WTC11 (cell line): ENCODE data around the gene NXPH4. TPM values are rescaled to one million over a fixed set of nuclear protein-coding genes. Genes with fewer than 3 reads are reported as not detected.

Source experiments
- ATAC-seq: fragments of 200-7000 bp; cut with Tn5 transposase; 2 replicates; pipeline ENCODE4 v1.10.0; 2021; ENCODE audit warnings: mild to moderate bottlenecking, moderate library complexity
- CTCF ChIA-PET: fragments of 300-600 bp; sonication (Branson Sonifier 250); formaldehyde crosslinking; loops from one replicate; lab custom pipeline; 2021; ENCODE audit warnings: antibody characterized with exemption; lab: Charles Lee
- POLR2A ChIA-PET: fragments of 350-600 bp; sonication (Branson Sonifier 250); formaldehyde crosslinking; loops from one replicate; lab custom pipeline; 2021; ENCODE audit warnings: antibody characterized with exemption; lab: Charles Lee
- DNase-seq: peaks from one replicate; pipeline ENCODE4 v3.0.0; 2021; ENCODE audit warnings: low spot score
- H3K27ac Mint-ChIP-seq: 2 replicates; pipeline ENCODE4 v1.8.0; 2021; ENCODE audit warnings: mixed read lengths
- H3K27me3 Mint-ChIP-seq: 2 replicates; pipeline ENCODE4 v1.8.0; 2021; ENCODE audit warnings: low read depth, mild to moderate bottlenecking, moderate library complexity, mixed read lengths
- H3K36me3 Mint-ChIP-seq: 2 replicates; pipeline ENCODE4 v1.8.0; 2021; ENCODE audit warnings: mixed read lengths
- H3K4me1 Mint-ChIP-seq: 2 replicates; pipeline ENCODE4 v1.8.0; 2022; ENCODE audit warnings: mixed read lengths
- H3K4me3 Mint-ChIP-seq: 2 replicates; pipeline ENCODE4 v1.8.0; 2021; ENCODE audit warnings: mild to moderate bottlenecking, moderate library complexity, mixed read lengths
- H3K9me3 Mint-ChIP-seq: 2 replicates; pipeline ENCODE4 v1.8.0; 2021; ENCODE audit warnings: mixed read lengths
- ATF1 ChIP-seq: sonication (generic); formaldehyde crosslinking; IDR thresholded peaks from 2 replicates; pipeline ENCODE4 v1.8.1; 2023; ENCODE audit warnings: mild to moderate bottlenecking, moderate library complexity, missing genetic modification reagents
- CREB1 ChIP-seq: sonication (generic); formaldehyde crosslinking; IDR thresholded peaks from 2 replicates; pipeline ENCODE4 v1.8.0; 2023; ENCODE audit warnings: mild to moderate bottlenecking, missing genetic modification reagents
- E2F4 ChIP-seq: sonication (generic); formaldehyde crosslinking; IDR thresholded peaks from 2 replicates; pipeline ENCODE4 v1.8.1; 2022; ENCODE audit warnings: low read depth, mild to moderate bottlenecking, moderate library complexity, missing genetic modification reagents, borderline replicate concordance
- ELF4 ChIP-seq: sonication (generic); formaldehyde crosslinking; IDR thresholded peaks from 2 replicates; pipeline ENCODE4 v1.8.1; 2022; ENCODE audit warnings: low read depth, mild to moderate bottlenecking, moderate library complexity, missing genetic modification reagents
- FOXK1 ChIP-seq: sonication (generic); formaldehyde crosslinking; IDR thresholded peaks from 2 replicates; pipeline ENCODE4 v1.8.0; 2022; ENCODE audit warnings: mild to moderate bottlenecking, moderate library complexity, missing genetic modification reagents
- NR2C2 ChIP-seq: sonication (generic); formaldehyde crosslinking; IDR thresholded peaks from 2 replicates; pipeline ENCODE4 v1.8.0; 2022; ENCODE audit warnings: mild to moderate bottlenecking, missing genetic modification reagents
- NR3C1 ChIP-seq: sonication (generic); formaldehyde crosslinking; conservative IDR thresholded peaks from 2 replicates; pipeline ENCODE4 v1.8.1; 2023; ENCODE audit warnings: low read depth, mild to moderate bottlenecking, missing genetic modification reagents
- ZNF396 ChIP-seq: fragments of 250-450 bp; sonication (Bioruptor Pico); IDR thresholded peaks from 2 replicates; pipeline ENCODE4 v1.8.0; 2021; ENCODE audit warnings: mild to moderate bottlenecking, moderate library complexity, borderline replicate concordance
- total RNA-seq: library from RNA; stranded (reverse); gene quantifications from 3 replicates; pipeline ENCODE4 v1.2.3, GENCODE V29; 2021
- TF ChIP-seq, protein P1 (sequence below): fragments of 250-450 bp; sonication (Bioruptor Pico); IDR thresholded peaks from 2 replicates; pipeline ENCODE4 v1.9.0; 2021; ENCODE audit warnings: mild to moderate bottlenecking
- TF ChIP-seq, protein P2 (sequence below): sonication (generic); formaldehyde crosslinking; conservative IDR thresholded peaks from 2 replicates; pipeline ENCODE4 v1.8.1; 2023; ENCODE audit warnings: mild to moderate bottlenecking, low read depth, missing genetic modification reagents, moderate library complexity
- TF ChIP-seq, protein P3 (sequence below): sonication (generic); formaldehyde crosslinking; IDR thresholded peaks from 2 replicates; pipeline ENCODE4 v1.8.1; 2023; ENCODE audit warnings: mild to moderate bottlenecking, missing genetic modification reagents, borderline replicate concordance
- TF ChIP-seq, protein P4 (sequence below): sonication (generic); formaldehyde crosslinking; IDR thresholded peaks from 2 replicates; pipeline ENCODE4 v1.8.1; 2023; ENCODE audit warnings: mild to moderate bottlenecking, missing genetic modification reagents, moderate library complexity
- TF ChIP-seq, protein P5 (sequence below): sonication (generic); formaldehyde crosslinking; IDR thresholded peaks from 2 replicates; pipeline ENCODE4 v1.8.1; 2023; ENCODE audit warnings: mild to moderate bottlenecking, missing genetic modification reagents
- TF ChIP-seq, protein P6 (sequence below): sonication (generic); formaldehyde crosslinking; IDR thresholded peaks from 2 replicates; pipeline ENCODE4 v1.8.1; 2022; ENCODE audit warnings: mild to moderate bottlenecking, moderate library complexity, missing genetic modification reagents

NXPH4 gene
- total RNA-seq, 1 experiment from 2014 or later: 4.9 TPM

DNA sequence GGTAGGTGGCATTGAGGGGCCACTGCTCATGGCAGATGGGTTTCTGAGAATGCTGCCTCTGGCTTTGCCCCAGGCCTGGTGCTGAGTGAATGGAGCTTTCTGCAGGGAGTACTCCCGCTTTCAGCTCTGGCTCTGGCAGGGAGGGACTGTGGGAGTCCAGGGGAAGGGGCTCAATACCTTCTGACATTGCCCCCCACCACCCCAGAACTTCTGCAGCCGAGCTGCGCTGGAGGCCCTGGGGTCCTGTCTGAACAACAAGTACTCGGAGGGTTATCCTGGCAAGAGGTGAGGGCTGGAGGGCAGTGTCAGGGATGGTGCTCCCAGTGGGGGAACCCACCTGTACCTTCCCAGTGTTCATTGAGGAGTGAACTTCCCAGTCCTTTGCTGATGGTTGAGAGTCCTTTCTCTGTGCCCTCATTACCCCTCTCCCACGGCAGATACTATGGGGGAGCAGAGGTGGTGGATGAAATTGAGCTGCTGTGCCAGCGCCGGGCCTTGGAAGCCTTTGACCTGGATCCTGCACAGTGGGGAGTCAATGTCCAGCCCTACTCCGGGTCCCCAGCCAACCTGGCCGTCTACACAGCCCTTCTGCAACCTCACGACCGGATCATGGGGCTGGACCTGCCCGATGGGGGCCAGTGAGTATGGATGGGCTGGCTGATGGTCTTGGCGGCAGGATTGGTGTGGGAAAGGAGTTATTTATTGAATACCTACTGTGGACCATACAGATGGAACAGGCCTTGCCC, 14.9 kb downstream of the NXPH4 start:
- CTCF ChIA-PET: interaction anchor here (1.3 to 10.4 kb wide), 5 partner anchors 13 to 228 kb away, joined by 7 to 660 read pairs (median 13); partner anchors contain the start of genes GLI1, INHBE, NXPH4 and STAC3
- POLR2A ChIA-PET: interaction anchor here (1.1 to 2.6 kb wide), 4 partner anchors 7 to 12 kb away, joined by 3 to 41 read pairs (median 21); no protein-coding TSS in a partner anchor
- Mint-ChIP-seq H3K4me3 (peak overlapping the region; percentile 98), H3K9me3 (no peaks in the 10 kb centered on the region), H3K36me3 (peaks cover 35% of the 10 kb centered on the region), H3K27me3 (peaks cover 49% of the 10 kb centered on the region), H3K27ac (no peak overlapping the region; the same call in 1 of the 2 replicates), H3K4me1 (peaks cover 48% of the 10 kb centered on the region)
- DNase-seq: no peak
- TF ChIP-seq, protein P1, sequence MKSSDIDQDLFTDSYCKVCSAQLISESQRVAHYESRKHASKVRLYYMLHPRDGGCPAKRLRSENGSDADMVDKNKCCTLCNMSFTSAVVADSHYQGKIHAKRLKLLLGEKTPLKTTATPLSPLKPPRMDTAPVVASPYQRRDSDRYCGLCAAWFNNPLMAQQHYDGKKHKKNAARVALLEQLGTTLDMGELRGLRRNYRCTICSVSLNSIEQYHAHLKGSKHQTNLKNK (CRISPR knock-in tag): no peak
- TF ChIP-seq ELF4 (CRISPR knock-in tag): no peak
- TF ChIP-seq CREB1 (CRISPR knock-in tag): no peak
- TF ChIP-seq, protein P2, sequence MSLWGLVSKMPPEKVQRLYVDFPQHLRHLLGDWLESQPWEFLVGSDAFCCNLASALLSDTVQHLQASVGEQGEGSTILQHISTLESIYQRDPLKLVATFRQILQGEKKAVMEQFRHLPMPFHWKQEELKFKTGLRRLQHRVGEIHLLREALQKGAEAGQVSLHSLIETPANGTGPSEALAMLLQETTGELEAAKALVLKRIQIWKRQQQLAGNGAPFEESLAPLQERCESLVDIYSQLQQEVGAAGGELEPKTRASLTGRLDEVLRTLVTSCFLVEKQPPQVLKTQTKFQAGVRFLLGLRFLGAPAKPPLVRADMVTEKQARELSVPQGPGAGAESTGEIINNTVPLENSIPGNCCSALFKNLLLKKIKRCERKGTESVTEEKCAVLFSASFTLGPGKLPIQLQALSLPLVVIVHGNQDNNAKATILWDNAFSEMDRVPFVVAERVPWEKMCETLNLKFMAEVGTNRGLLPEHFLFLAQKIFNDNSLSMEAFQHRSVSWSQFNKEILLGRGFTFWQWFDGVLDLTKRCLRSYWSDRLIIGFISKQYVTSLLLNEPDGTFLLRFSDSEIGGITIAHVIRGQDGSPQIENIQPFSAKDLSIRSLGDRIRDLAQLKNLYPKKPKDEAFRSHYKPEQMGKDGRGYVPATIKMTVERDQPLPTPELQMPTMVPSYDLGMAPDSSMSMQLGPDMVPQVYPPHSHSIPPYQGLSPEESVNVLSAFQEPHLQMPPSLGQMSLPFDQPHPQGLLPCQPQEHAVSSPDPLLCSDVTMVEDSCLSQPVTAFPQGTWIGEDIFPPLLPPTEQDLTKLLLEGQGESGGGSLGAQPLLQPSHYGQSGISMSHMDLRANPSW (CRISPR knock-in tag): no peak
- TF ChIP-seq NR3C1: no peak
- no peak for TF ChIP-seq FOXK1 (CRISPR knock-in tag)
- no peak for TF ChIP-seq ATF1 (CRISPR knock-in tag)
- TF ChIP-seq NR2C2 (CRISPR knock-in tag): no peak
- no peak for ATAC-seq

DNA sequence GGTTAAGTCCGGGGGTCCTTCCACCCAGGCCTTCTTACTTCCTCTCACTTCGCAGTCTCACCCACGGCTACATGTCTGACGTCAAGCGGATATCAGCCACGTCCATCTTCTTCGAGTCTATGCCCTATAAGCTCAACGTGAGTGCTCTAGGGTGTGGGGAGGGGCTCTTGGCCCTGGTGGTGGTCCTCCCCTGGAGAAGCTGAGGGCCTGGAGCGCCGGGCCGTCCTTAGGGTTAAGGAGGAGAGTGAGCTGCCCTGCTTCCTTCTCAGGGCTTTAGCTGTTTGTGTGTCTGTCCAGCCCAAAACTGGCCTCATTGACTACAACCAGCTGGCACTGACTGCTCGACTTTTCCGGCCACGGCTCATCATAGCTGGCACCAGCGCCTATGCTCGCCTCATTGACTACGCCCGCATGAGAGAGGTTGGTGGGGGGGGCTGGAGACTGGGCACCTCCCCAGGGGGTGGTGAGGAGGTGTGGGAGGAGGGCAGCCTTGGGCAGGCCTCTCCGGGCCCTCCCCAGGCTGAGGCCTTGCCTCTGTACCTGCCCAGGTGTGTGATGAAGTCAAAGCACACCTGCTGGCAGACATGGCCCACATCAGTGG, 15.7 kb downstream of the NXPH4 start:
- DNase-seq: no peak
- peaks cover 51% of the 10 kb centered on the region for H3K4me1 Mint-ChIP-seq
- peaks cover 51% of the 10 kb centered on the region for H3K27me3 Mint-ChIP-seq

DNA sequence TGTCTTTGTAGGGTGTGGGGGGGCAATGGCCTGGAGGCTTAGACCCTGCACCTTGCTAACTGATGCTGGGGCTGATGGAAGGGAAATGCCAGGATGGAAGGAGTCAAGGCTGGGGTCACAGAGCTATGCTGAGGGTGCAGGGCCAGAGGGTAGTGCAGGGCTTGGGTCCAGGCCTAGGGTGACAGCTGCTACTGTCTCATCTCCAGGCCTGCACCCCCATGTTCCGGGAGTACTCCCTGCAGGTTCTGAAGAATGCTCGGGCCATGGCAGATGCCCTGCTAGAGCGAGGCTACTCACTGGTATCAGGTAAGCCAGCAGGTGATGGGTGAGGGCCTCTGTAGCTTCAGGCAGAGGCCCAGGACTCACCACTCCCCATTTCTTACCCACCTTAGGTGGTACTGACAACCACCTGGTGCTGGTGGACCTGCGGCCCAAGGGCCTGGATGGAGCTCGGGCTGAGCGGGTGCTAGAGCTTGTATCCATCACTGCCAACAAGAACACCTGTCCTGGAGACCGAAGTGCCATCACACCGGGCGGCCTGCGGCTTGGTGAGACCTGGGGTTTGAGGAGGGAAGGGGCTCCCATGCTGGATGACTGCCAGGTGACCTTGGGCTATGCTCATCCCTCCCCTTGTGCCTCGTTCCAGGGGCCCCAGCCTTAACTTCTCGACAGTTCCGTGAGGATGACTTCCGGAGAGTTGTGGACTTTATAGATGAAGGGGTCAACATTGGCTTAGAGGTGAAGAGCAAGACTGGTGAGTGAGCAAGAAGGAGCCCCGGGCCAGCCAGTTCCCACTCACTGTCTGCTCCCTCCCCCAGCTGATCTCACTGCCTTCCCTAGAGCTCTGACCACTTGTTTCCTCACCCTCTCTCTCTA, 17.0 kb downstream of the NXPH4 start:
- Mint-ChIP-seq H3K36me3 (peaks cover 35% of the 10 kb centered on the region), H3K4me1 (peaks cover 50% of the 10 kb centered on the region), H3K4me3 (no peak overlapping the region), H3K9me3 (no peaks in the 10 kb centered on the region), H3K27ac (peak overlapping the region; percentile 53; the same call in 1 of the 2 replicates), H3K27me3 (peaks cover 55% of the 10 kb centered on the region)
- CTCF ChIA-PET: interaction anchor here (0.6 to 1.6 kb wide), 4 partner anchors 9 to 20 kb away, joined by 3 to 6 read pairs (median 4); no protein-coding TSS in a partner anchor
- POLR2A ChIA-PET: no interaction called here
- ATAC-seq: no peak
- no peak for DNase-seq
- TF ChIP-seq, protein P3, sequence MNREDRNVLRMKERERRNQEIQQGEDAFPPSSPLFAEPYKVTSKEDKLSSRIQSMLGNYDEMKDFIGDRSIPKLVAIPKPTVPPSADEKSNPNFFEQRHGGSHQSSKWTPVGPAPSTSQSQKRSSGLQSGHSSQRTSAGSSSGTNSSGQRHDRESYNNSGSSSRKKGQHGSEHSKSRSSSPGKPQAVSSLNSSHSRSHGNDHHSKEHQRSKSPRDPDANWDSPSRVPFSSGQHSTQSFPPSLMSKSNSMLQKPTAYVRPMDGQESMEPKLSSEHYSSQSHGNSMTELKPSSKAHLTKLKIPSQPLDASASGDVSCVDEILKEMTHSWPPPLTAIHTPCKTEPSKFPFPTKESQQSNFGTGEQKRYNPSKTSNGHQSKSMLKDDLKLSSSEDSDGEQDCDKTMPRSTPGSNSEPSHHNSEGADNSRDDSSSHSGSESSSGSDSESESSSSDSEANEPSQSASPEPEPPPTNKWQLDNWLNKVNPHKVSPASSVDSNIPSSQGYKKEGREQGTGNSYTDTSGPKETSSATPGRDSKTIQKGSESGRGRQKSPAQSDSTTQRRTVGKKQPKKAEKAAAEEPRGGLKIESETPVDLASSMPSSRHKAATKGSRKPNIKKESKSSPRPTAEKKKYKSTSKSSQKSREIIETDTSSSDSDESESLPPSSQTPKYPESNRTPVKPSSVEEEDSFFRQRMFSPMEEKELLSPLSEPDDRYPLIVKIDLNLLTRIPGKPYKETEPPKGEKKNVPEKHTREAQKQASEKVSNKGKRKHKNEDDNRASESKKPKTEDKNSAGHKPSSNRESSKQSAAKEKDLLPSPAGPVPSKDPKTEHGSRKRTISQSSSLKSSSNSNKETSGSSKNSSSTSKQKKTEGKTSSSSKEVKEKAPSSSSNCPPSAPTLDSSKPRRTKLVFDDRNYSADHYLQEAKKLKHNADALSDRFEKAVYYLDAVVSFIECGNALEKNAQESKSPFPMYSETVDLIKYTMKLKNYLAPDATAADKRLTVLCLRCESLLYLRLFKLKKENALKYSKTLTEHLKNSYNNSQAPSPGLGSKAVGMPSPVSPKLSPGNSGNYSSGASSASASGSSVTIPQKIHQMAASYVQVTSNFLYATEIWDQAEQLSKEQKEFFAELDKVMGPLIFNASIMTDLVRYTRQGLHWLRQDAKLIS (CRISPR knock-in tag): no peak
- TF ChIP-seq, protein P4, sequence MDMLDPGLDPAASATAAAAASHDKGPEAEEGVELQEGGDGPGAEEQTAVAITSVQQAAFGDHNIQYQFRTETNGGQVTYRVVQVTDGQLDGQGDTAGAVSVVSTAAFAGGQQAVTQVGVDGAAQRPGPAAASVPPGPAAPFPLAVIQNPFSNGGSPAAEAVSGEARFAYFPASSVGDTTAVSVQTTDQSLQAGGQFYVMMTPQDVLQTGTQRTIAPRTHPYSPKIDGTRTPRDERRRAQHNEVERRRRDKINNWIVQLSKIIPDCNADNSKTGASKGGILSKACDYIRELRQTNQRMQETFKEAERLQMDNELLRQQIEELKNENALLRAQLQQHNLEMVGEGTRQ: no peak
- no peak for TF ChIP-seq E2F4 (CRISPR knock-in tag)
- TF ChIP-seq, protein P1 (CRISPR knock-in tag): no peak

More for the DNA sequence above, 15.7 kb downstream of the NXPH4 start:
- Mint-ChIP-seq H3K36me3 (peaks cover 35% of the 10 kb centered on the region), H3K27ac (no peak overlapping the region), H3K4me3 (no peak overlapping the region), H3K9me3 (no peaks in the 10 kb centered on the region)
- TF ChIP-seq ZNF396 (CRISPR knock-in tag): no peak
- TF ChIP-seq, protein P5, sequence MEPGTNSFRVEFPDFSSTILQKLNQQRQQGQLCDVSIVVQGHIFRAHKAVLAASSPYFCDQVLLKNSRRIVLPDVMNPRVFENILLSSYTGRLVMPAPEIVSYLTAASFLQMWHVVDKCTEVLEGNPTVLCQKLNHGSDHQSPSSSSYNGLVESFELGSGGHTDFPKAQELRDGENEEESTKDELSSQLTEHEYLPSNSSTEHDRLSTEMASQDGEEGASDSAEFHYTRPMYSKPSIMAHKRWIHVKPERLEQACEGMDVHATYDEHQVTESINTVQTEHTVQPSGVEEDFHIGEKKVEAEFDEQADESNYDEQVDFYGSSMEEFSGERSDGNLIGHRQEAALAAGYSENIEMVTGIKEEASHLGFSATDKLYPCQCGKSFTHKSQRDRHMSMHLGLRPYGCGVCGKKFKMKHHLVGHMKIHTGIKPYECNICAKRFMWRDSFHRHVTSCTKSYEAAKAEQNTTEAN (CRISPR knock-in tag): no peak
- TF ChIP-seq, protein P6, sequence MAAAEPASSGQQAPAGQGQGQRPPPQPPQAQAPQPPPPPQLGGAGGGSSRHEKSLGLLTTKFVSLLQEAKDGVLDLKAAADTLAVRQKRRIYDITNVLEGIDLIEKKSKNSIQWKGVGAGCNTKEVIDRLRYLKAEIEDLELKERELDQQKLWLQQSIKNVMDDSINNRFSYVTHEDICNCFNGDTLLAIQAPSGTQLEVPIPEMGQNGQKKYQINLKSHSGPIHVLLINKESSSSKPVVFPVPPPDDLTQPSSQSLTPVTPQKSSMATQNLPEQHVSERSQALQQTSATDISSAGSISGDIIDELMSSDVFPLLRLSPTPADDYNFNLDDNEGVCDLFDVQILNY: no peak
- POLR2A ChIA-PET: interaction anchor here (1.6 kb wide), 1 partner anchor 9 kb away, joined by 4 read pairs; no protein-coding TSS in a partner anchor
- CTCF ChIA-PET: interaction anchor here (1.3 kb wide), 1 partner anchor 19 kb away, joined by 7 read pairs; no protein-coding TSS in a partner anchor
- ATAC-seq: no peak
